ENCODE data around the gene DNAAF1.

The DNAAF1 gene

DNA sequence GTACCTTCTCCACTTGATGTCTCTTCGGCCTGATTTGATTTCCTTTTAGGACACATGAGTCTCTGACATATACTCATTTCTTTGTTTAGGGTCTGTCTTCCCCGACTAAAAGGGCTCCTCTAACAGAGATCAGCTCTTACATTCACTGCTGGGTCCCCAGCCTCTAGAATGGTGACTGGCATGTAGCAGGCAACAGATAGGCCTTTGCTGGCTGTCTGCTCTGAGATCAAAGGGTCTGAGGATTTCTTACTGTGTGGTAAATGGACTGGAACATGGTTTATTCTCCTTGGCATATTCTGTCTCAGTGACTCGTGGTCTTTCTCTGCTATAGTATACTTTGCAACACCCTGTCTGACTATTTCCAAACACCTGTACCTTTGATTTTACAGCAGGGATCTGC is 16.7 kb downstream of the DNAAF1 start:
- no peak for DNase-seq

DNA sequence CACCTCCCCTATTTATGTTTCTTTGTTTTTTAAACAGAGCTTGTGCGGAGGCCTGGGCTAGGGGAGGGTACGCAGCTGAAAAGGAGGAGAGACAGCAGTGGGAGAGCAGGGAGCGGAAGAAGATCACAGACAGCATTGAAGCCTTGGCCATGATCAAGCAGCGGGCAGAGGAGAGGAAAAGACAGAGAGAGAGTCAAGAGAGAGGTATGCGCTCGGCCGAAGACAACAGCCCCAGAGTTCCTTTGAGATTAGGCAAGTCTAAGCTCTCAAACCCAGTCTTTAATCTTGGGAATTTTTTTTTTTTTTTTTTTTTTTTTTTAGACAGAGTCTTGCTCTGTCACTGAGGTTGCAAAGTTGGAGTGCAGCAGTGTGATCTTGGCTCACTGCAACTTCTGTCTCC is 20.6 kb downstream of the DNAAF1 start:
- no peak for DNase-seq

DNA sequence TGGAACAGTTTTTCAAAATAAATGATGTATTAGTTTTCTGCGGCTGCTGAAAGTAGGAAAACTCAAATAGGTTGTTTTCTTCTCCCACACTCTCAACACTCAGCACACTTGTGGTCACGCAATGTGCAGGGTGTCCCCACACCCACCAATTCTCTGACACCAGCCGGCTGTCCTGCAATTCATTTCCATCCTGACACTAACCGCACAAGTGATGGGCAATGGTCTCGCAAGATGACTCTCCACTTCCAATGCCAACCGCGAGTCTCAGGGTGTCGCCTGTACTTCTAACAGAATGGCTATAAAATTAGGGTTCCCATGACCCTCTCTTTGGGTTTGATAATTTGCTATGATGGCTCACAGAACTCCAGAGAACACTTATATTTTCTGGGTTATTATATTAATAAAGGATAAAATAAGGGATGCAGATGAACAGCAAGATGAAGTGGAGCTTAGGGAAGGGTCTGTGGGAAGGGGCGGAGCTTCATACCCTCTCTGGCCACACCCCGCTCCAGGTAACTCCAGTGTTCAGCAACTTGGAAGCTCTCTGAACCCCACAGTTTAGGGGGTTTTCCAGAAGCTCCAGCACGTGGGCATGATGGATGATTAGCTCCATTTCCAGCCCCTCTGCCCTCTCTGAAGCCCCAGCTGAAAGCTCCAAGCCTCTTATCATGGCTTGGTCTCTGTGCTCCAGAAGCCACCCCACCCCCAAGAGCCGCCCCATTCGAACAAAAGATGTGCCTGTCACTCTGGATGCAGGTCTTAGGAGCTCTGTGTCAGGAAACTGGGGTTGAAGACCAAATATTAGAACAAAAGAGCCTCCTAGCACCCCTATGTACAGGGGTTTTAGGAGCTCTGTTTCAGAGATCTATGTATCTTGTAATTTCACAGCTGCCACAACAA is 21.9 kb downstream of the DNAAF1 start:
- DNase-seq, result no peak

DNA sequence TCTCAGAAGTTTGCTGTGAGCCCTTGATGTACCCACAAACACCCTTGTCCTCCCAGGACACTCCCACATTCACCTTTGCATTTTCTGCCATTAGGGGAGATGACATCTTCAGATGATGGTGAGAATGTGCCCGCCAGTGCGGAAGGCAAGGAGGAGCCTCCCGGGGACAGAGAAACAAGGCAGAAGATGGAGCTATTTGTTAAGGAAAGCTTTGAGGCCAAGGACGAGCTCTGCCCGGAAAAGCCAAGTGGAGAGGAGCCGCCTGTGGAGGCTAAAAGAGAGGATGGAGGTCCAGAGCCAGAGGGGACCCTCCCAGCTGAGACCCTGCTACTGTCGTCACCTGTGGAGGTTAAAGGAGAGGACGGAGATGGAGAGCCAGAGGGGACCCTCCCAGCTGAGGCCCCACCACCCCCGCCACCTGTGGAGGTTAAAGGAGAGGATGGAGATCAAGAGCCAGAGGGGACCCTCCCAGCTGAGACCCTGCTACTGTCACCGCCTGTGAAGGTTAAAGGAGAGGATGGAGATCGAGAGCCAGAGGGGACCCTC is 24.7 kb downstream of the DNAAF1 start:
- no peak for DNase-seq

DNA sequence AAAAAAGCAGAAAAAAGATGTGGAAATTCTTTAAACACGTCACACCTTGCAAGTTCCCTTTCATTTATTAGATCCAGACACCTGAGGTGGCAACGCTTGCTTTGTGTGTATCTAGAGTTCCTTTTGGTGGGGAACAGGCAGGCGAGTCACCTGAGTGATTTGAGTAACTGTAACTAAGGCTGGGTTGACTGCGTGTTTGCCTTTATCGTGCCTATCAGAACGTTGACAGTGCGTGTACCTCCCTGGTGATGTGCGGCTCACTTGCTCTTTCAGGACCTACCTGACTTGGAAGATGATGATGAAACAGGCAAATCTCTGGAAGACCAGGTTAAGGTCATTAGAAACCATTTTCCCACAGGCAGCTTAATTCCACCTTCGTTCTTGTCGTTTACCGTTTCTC is 29.3 kb downstream of the DNAAF1 start:
- no peak for DNase-seq

DNA sequence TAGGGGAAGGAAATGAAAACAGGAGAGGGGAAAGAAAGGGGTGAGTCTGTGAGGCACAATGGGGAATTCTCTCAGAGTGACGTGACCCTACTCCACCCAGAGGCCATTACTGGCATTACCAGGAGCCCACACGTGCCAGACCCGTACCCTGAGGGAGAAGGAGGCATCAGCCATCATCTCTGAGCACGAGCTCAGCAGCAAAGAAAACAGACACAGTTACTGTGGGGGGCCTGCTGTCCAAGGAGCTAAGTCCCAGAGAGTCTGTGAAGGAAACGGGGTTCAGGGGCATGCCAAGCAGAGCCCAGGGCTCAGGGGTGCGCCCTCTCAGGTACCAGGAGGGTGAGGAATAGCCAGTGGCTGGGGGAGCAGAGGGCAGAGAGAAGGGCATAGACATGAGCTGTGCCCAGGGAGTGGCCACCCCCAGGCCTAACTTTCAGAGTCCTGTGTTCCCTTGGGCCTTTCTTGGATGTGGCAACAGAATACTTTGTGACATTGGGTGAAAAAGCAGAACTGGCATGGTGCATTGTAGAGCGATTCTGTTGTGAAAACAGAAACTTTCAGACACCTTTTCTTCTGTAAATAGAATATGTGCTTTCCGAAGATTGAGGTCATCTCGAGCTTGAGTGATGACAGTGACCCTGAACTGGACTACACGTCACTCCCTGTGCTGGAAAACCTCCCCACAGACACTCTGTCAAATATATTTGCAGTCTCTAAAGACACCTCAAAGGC is 30.4 kb downstream of the DNAAF1 start:
- peak; percentile 28 to 53 for DNase-seq

DNA sequence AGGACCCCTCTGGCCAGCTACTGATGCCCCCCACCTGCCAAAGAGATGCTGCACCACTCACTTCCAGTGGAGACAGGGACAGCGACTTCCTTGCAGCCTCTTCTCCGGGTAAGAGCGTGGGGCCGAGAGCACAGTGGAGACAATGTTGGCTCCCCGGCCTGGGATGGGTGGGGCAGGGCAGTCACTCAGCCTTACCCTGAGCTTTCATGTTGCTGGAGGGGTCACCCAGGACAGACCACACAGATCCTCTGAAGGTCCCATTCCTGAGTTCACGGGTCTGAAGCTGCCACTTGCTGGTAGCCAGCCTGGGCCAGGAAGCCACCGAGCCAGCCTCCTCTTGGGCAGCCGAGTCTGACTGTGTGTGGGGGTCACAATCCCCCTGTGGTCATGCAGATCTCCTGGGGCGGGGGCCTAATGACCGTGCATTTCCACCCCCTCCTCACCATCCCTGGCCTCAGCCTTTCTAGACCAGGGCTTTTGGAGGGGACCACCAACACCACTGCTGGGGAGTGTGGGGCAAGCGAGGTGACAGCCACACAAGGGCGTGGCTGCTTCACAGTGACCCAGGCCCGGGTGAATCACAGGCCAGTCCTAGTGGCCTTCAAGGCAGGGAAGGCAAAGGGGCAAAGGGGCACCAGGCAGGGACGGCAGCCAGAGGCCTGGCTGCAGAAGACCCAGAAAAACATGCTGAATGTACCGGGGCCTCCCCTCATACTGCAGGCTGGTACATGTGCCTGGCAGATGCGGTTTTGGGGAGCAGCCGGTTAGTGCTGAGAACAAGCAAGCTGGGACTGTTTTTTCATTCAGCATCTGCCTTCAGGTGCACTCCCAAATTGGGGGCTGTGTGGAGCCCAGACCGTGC is 31.3 kb downstream of the DNAAF1 start:
- no peak for DNase-seq

DNA sequence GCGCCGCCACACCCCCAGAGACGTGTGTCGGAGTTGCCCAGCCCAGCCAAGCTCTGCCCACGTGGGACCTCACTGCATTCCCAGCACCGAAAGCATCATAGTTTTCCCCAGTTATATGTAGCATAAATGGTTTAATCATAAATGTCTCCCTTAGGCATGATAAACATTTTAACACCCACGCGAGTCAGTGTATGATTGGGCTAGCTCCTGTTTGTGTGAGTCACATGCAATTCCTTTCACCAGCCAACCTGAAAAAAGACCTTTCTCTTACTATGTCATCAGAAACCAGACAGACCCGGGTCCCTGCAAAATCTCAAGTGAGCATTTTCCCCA is 32.6 kb downstream of the DNAAF1 start:
- DNase-seq, result no peak

DNA sequence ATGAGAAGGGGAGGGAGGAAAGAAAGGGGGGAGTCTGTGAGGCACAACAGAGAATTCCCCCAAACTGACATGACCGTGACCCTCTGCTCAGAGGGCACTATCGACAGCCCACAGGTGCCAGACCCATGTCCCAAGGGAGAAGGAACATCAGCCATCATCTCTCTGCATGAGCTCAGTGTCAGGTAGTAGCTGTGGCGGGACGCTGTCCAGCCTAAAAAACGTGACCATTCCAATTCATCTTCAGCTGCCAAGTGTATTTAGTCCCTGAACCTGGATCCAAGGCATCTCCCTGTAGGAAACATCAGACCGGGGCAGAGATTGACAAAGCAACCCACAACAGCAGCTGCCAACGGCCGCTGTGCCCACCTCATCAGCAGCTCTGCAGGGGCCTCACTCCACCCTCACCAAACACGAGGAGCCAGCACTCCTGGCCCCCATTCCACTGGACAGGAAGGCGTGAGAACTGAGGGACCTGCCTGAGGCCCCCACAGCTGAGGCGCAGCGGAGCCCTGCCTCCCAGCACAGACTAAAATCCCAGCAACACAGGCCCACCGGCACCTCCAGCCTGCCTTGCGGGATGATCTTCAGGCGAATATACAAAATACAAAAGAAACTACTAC is 33.1 kb downstream of the DNAAF1 start:
- no peak for DNase-seq

DNA sequence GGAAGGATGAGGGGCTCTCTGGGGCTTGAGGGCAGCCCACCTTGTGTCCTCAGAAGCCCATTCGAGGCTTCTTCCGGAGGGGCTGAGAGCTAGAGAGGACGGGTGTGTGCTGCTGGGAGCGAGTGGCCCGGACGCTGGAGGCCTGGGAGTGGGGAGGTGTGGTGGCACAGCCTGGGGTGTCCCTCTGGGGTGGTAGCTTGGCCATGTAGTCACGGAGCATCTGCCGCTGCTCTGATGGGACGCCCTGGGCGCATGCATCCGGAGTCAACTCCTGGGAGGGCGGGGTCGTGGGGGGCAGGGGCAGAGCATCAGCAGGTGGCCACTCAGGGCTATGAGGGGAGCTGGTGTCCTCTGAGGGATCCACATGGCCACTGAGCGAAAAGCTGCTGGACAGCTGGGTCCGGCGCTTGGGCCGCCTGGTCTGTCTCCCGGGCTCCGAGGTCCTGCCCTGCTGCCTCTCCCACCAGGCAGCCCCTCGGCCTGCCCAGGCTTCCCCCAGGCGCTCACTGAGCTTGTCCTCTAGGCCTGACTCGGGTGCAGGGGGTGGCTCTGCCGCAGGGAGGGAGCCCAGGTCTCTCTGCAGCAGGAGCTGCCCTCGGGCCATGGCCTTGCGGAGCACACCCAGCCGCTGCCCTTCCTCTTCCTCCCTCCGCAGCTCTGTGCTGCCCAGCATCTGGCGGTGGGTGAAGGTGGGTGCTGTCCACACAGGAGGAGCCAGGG is 33.9 kb downstream of the DNAAF1 start:
- DNase-seq, result no peak

DNA sequence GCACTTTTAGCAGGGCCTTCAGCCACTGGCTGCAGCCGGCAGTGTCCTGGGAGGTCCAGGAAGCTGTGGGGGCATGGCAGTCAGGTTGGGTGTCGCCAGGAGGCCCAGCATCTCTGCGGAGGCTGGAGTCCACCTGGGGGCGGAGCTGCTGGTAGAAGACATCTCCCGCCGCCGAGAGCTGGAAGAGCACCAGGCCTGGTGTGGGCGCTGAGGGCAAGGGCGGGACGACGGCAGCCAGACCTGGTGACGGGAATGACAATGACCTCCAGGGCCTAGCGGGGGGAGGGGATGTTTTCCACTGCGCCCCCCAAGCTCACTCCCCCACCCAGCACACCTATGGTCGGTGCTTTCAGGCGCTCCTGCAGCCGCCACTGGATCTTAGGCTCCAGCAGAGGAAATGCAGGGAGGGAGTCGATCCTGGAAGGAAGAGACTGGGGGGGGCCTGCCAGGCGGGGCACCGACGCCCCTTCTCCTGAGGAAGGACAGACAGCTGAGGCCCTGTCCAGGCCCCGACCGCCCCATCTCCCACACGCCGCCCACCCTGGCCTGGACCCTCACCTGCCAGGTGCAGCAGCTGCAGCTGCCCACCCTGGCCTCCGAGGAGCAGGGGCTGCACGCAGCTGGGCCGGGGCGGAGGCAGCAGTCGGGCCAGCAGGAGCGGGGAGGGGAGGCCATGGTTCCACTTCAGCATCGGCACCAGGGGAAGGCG is 34.7 kb downstream of the DNAAF1 start:
- no peak for DNase-seq

DNA sequence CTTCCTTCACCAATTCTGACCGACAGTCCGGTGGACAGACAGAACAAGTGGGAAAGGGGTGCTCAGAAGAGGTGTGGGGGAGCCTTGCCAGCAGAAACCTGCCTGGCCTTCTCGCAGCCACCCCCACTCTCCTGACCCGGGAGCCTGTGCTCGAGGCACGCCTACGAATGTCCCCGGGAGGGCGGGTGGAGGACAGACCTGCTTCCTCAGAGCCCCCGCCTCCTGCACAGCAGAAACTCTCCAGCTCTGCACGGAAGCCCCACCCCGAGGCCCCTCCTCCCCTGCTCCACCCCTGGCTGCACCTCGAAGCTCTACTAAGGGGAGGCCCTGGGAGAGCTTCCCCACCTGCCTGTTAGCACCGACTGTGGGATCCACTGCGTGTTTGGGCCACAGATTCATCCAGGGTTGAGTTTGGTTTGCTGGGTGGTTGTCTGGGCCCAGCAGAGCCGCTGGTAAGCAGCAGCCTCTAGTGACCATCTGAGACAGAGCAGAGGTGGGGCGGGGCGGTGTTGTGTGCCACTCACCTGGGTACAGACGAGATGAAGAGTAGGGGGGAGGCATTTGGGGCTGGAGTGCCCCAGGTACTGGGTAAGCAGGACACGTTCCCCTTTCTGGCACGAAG is 35.5 kb downstream of the DNAAF1 start:
- no peak for DNase-seq

DNA sequence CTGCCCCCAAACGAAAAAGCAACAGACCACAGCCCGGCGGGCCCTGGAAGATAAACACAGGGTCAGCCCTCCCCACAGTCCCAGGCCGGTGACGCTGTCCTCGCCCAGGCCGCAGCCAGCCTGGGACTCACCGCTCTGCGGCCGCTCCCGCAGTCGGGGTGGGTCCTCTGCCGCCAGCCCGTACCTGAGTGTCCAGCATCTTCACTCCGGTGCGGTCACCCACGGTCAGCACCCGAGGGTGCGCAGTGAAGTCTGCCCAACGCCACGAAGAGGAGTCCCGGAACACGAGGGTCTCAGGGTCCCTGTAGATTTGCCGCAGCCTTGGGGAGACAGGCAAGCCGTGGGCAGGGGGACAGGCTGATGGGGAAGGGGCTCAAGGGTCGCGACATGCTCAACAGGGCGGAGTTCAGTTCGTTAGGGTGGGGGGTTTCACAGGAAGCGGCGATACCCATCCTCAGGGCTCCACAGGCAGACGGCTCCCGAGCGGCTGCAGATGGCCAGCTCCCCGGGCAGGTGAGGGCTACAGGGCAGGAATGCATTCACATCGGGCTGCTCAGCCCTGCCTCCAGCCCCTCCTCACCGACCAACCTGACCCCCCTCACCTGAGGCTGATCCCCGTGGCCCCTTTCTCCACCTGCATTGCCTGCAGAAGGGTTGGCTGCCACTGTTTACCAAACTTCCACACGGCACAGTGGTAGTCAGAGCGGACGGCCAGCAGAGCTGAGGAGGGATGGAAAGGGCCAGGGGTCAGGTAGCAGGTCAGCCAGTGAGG is 36.2 kb downstream of the DNAAF1 start:
- no peak for DNase-seq

DNA sequence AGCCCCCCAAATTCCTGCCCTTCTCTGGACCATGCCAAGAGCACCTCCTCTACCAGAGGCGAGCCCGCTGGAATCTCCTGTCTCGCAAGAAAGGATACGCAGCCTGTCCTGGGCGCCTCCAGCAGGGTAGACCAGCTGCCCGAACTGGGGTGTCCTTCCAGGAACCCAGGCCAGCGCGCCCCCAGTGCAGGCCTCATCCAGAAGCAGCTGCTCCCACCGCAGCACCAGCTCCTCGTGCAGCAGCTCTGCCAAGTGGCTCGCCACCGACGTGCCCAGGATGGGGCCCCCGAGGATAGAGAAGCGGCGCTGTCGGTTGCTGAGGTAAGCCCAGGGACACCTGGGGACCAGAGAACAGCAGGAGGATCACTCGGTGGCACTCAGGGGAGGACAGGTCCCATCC is 37.0 kb downstream of the DNAAF1 start:
- DNase-seq, result no peak

DNA sequence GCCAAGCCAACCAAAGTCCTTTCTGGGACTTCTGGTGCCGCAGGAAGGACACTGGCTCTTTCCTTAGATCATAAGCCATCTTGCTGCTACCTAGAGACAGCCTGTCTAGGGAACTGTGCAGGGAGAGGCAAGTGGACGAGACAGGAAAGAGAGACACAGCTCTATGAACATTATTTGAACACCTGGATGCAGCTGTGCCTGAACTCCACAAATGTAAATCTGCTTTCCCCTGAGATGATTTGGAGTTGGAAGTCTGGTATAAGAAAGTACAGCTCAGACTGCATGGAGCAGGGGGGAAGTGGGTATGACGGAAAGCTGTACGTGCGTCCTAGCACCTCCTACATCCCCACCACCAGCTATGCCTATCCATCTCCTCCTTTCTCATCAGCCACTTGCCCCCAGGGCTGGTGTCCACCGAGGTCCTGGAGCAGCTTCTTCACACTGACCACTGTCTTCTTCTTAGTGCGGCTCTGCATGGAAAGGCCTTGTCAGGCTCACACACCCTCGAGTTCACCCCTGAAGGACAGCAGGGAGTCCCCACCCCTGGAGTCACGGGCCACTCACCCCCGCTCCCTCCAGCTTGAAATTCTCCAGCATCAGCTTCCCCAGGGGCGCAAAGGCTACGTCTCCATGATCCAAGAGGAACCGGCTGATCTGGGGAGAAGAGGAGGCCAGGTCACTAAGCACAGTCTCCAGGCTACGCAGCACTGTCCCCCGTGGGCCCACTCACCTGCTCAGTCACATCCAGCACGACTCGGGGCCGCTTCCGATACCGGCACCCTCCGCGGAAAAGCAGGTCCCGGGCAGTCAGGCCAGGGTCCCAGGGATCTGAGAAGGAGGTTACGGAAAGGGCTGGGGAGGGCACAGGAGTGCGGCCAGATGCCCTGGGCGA is 37.8 kb downstream of the DNAAF1 start:
- DNase-seq, result no peak

DNA sequence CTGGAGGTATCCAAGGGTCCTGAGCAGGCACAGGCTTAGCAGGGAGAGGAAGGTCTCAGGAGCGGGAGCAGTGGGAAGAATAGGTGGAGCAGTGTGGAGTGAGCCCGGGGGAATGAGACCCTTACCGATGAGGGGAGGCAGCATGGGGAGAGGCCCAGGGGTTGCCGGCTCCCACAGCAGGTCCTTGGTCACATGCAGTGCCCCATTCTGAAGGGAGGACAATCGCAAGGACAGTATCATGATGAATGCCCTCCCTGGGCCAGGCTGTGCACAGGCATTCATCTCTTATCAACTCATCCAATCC is 38.4 kb downstream of the DNAAF1 start:
- DNase-seq, result no peak

DNA sequence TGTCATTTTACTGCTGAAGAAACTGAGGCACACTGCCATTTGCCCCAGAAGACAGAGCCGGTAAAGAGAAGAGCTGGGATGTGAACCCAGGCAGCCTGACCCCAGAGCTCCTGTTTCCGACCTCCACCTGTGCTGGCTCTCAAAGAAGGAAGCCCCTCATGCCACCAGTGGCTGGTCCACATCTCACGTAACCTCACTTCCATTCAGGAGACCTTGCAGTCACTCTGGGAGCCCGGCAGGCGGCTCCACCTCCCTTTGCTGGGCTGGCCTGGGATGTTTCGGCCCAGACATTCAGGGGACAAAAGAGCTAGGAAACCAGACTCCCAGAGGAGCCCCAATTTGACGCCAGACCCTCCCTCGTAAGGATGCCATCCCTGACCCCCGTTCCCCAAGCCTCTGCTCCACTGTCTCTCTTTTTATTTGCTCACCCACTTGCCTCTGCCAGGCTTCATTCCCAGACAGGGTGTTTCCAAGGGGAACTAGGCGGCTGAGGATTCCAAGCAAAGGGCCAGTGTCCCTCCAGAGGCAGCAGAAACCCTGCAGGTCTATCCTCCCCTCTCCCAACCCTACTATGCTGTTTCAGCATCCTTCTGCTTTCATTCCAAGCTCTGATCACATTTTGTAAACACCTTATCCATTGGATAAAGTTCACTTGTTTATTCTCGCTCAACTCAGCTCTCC is 38.9 kb downstream of the DNAAF1 start:
- no peak for DNase-seq

DNA sequence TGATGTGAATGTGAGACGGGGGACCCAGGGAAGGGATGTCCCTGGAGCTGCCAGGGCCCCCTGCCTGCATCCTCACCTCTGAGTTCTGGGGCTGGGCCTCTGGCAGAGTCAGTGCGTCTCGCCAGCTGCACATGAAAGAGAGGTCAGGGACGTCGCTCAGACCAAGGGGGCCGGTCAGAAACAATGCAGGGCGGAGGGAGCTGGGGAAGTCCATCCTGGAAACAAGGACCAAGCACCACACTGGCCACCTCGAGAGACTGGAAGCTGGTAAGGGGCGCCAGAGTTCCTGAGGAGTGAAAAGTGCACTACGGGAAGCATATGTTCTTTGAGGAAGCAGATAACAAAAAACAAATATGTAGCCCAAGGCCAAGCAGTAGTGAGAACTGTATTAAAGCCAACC is 39.7 kb downstream of the DNAAF1 start:
- DNase-seq, result no peak

Data from activated CD4-positive, alpha-beta T cell treated with anti-CD3 and anti-CD28 coated beads for 4 hours (primary cell).